Neural cell (in vitro differentiated cells): Measurements from ENCODE around the gene WNT6.

ENCODE experiments used
- EP300 ChIP-seq: fragments of 450-650 bp; conservative IDR thresholded peaks from 2 replicates; pipeline ENCODE4 v1.6.1; 2014; ENCODE audit warnings: antibody characterized with exemption, mild to moderate bottlenecking, moderate library complexity; ENCODE audit not compliant: poor library complexity, severe bottlenecking
- EZH2 ChIP-seq: fragments of 200-600, 300-800 bp; shearing (Covaris generic), sonication (generic); IDR thresholded peaks from 2 replicates; pipeline ENCODE4 v1.6.1; 2014; ENCODE audit warnings: antibody characterized with exemption, low read length, borderline replicate concordance, mild to moderate bottlenecking; ENCODE audit not compliant: insufficient read depth, poor library complexity, severe bottlenecking
- MXI1 ChIP-seq: fragments of 450-650 bp; conservative IDR thresholded peaks from 2 replicates; pipeline ENCODE4 v1.6.1; 2014; ENCODE audit warnings: antibody characterized with exemption, mild to moderate bottlenecking; ENCODE audit not compliant: poor library complexity, severe bottlenecking
- POLR2AphosphoS5 ChIP-seq: IDR thresholded peaks from 2 replicates; pipeline ENCODE4 v1.6.1; 2012
- RAD21 ChIP-seq: fragments of 450-650 bp; conservative IDR thresholded peaks from 2 replicates; pipeline ENCODE4 v1.6.1; 2014; ENCODE audit warnings: antibody characterized with exemption, mild to moderate bottlenecking, moderate library complexity
- SMC3 ChIP-seq: fragments of 450-650 bp; conservative IDR thresholded peaks from 2 replicates; pipeline ENCODE4 v1.6.1; 2014; ENCODE audit warnings: antibody characterized with exemption, mild to moderate bottlenecking, moderate library complexity; ENCODE audit not compliant: poor library complexity
- TAF1 ChIP-seq: IDR thresholded peaks from 2 replicates; pipeline ENCODE4 v1.6.1; 2012; ENCODE audit warnings: low read depth
- TF ChIP-seq, protein P1 (sequence below): fragments of 450-650 bp; IDR thresholded peaks from 2 replicates; pipeline ENCODE4 v1.5.1; 2014; ENCODE audit warnings: antibody characterized with exemption, mild to moderate bottlenecking, moderate library complexity; ENCODE audit not compliant: poor library complexity, severe bottlenecking
- TF ChIP-seq, protein P2 (sequence below): IDR thresholded peaks from 2 replicates; pipeline ENCODE4 v1.6.1; 2012; ENCODE audit warnings: borderline replicate concordance

DNA sequence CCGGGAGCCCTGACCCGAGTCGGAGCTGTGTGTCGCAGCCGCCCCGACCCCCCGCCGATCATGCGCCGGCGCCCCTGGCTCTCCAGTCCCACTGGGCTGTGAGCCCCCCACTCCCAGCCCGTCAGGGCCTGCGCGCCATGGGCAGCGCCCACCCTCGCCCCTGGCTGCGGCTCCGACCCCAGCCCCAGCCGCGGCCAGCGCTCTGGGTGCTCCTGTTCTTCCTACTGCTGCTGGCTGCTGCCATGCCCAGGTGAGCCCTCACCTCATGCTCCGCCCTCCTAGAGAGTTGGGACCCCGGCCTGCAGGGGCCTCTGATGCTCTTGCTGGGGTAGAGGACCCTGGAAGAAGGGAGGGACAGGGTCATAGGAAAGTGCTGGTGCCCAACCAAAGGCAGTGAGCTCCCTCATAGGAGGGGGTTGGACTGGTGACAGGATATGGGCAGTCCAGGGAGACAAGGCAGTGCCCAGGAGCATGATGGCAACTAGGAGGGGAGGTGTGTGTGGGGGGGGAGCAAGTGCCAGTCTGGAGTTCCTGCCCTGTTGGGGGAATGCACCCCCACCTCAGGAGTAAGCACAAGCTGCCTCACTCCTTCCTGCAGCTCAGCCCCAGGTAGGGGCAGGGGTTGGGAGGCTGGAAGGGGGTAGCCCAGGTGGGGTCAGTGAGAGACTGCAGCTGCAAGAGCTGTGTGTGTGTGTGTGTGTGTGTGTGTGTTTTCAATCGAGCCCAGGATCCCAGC, 21.4 kb downstream of the WNT6 start:
- TF ChIP-seq, protein P1, sequence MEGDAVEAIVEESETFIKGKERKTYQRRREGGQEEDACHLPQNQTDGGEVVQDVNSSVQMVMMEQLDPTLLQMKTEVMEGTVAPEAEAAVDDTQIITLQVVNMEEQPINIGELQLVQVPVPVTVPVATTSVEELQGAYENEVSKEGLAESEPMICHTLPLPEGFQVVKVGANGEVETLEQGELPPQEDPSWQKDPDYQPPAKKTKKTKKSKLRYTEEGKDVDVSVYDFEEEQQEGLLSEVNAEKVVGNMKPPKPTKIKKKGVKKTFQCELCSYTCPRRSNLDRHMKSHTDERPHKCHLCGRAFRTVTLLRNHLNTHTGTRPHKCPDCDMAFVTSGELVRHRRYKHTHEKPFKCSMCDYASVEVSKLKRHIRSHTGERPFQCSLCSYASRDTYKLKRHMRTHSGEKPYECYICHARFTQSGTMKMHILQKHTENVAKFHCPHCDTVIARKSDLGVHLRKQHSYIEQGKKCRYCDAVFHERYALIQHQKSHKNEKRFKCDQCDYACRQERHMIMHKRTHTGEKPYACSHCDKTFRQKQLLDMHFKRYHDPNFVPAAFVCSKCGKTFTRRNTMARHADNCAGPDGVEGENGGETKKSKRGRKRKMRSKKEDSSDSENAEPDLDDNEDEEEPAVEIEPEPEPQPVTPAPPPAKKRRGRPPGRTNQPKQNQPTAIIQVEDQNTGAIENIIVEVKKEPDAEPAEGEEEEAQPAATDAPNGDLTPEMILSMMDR: no peak
- TF ChIP-seq EZH2 (no peak), POLR2AphosphoS5 (no peak), RAD21 (no peak), MXI1 (no peak), SMC3 (no peak), EP300 (no peak), TAF1 (no peak)
- TF ChIP-seq, protein P2, sequence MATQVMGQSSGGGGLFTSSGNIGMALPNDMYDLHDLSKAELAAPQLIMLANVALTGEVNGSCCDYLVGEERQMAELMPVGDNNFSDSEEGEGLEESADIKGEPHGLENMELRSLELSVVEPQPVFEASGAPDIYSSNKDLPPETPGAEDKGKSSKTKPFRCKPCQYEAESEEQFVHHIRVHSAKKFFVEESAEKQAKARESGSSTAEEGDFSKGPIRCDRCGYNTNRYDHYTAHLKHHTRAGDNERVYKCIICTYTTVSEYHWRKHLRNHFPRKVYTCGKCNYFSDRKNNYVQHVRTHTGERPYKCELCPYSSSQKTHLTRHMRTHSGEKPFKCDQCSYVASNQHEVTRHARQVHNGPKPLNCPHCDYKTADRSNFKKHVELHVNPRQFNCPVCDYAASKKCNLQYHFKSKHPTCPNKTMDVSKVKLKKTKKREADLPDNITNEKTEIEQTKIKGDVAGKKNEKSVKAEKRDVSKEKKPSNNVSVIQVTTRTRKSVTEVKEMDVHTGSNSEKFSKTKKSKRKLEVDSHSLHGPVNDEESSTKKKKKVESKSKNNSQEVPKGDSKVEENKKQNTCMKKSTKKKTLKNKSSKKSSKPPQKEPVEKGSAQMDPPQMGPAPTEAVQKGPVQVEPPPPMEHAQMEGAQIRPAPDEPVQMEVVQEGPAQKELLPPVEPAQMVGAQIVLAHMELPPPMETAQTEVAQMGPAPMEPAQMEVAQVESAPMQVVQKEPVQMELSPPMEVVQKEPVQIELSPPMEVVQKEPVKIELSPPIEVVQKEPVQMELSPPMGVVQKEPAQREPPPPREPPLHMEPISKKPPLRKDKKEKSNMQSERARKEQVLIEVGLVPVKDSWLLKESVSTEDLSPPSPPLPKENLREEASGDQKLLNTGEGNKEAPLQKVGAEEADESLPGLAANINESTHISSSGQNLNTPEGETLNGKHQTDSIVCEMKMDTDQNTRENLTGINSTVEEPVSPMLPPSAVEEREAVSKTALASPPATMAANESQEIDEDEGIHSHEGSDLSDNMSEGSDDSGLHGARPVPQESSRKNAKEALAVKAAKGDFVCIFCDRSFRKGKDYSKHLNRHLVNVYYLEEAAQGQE: no peak
